H9 (cell line): ENCODE measurements around the gene NFE2. TPM values are rescaled to one million over a fixed set of nuclear protein-coding genes. Genes with fewer than 3 reads are reported as not detected.

Source experiments
- DNase-seq: peaks from one replicate; pipeline ENCODE4 v3.0.0-alpha.2; 2017
- H2AFZ ChIP-seq: one replicate; pipeline ENCODE4 v1.6.1; 2013; ENCODE audit warnings: mild to moderate bottlenecking, low read length, control low read depth, moderate library complexity
- H2AK5ac ChIP-seq: 2 replicates; pipeline ENCODE4 v1.6.1; 2013; ENCODE audit warnings: low read length, control low read depth, mixed read lengths; ENCODE audit not compliant: insufficient read length
- H2BK120ac ChIP-seq: one replicate; pipeline ENCODE4 v1.6.1; 2013; ENCODE audit warnings: low read depth, mild to moderate bottlenecking, low read length, control low read depth, inconsistent platforms; ENCODE audit not compliant: poor library complexity, severe bottlenecking
- H2BK12ac ChIP-seq: 2 replicates; pipeline ENCODE4 v1.6.1; 2013; ENCODE audit warnings: low read length, control low read depth, mixed read lengths, low read depth; ENCODE audit not compliant: insufficient read length
- H2BK15ac ChIP-seq: 2 replicates; pipeline ENCODE4 v1.6.1; 2013; ENCODE audit warnings: low read depth, low read length, control low read depth
- H2BK20ac ChIP-seq: one replicate; pipeline ENCODE4 v1.6.1; 2013; ENCODE audit warnings: low read depth, mild to moderate bottlenecking, low read length, control low read depth, inconsistent platforms; ENCODE audit not compliant: poor library complexity, severe bottlenecking
- H2BK5ac ChIP-seq: 2 replicates; pipeline ENCODE4 v1.6.1; 2013; ENCODE audit warnings: low read length, control low read depth, mixed read lengths; ENCODE audit not compliant: insufficient read length
- H3K14ac ChIP-seq: 2 replicates; pipeline ENCODE4 v1.6.1; 2013; ENCODE audit warnings: low read length, control low read depth; ENCODE audit not compliant: insufficient read depth
- H3K18ac ChIP-seq: 2 replicates; pipeline ENCODE4 v1.6.1; 2013; ENCODE audit warnings: low read depth, mild to moderate bottlenecking, mixed read lengths, low read length, control low read depth; ENCODE audit not compliant: insufficient read length
- H3K23ac ChIP-seq: 2 replicates; pipeline ENCODE4 v1.6.1; 2013; ENCODE audit warnings: low read length, control low read depth, mixed read lengths, low read depth; ENCODE audit not compliant: insufficient read length
- H3K23me2 ChIP-seq: 2 replicates; pipeline ENCODE4 v1.6.1; 2013; ENCODE audit warnings: low read depth, mild to moderate bottlenecking, mixed read lengths, low read length, control low read depth; ENCODE audit not compliant: insufficient read length, poor library complexity, severe bottlenecking
- H3K27ac ChIP-seq: 2 replicates; pipeline ENCODE4 v1.5.1; 2013; ENCODE audit warnings: low read length, control low read depth, mixed read lengths, low read depth; ENCODE audit not compliant: insufficient read length
- H3K27me3 ChIP-seq: 2 replicates; pipeline ENCODE4 v1.6.1; 2013; ENCODE audit warnings: low read length, control low read depth, inconsistent platforms; ENCODE audit not compliant: insufficient read depth
- H3K4ac ChIP-seq: 2 replicates; pipeline ENCODE4 v1.6.1; 2013; ENCODE audit warnings: low read depth, mild to moderate bottlenecking, control low read depth, inconsistent platforms, low read length, moderate library complexity
- H3K4me1 ChIP-seq: 2 replicates; pipeline ENCODE4 v1.6.1; 2013; ENCODE audit warnings: low read length, control low read depth, inconsistent platforms; ENCODE audit not compliant: insufficient read depth
- H3K4me2 ChIP-seq: 2 replicates; pipeline ENCODE4 v1.6.1; 2013; ENCODE audit warnings: low read length, control low read depth, mixed read lengths; ENCODE audit not compliant: insufficient read length, insufficient read depth
- H3K56ac ChIP-seq: 2 replicates; pipeline ENCODE4 v1.6.1; 2013; ENCODE audit warnings: low read depth, mild to moderate bottlenecking, mixed read lengths, low read length, control low read depth; ENCODE audit not compliant: insufficient read length
- H3K79me1 ChIP-seq: 2 replicates; pipeline ENCODE4 v1.6.1; 2013; ENCODE audit warnings: low read depth, mild to moderate bottlenecking, moderate library complexity, low read length, control low read depth, inconsistent platforms; ENCODE audit not compliant: insufficient read depth, poor library complexity, severe bottlenecking
- H3K79me2 ChIP-seq: 2 replicates; pipeline ENCODE4 v1.6.1; 2013; ENCODE audit warnings: low read length, control low read depth, inconsistent platforms; ENCODE audit not compliant: insufficient read depth
- H3K9ac ChIP-seq: 2 replicates; pipeline ENCODE4 v1.6.1; 2013; ENCODE audit warnings: low read length, control low read depth, mixed read lengths; ENCODE audit not compliant: insufficient read length; ENCODE audit errors: extremely low read depth
- H3K9me3 ChIP-seq: one replicate; pipeline ENCODE4 v1.6.1; 2013; ENCODE audit warnings: low read depth, low read length, inconsistent platforms; ENCODE audit not compliant: control insufficient read depth
- H3T11ph ChIP-seq: one replicate; pipeline ENCODE4 v1.6.1; 2013; ENCODE audit warnings: mild to moderate bottlenecking, low read length, control low read depth, inconsistent platforms
- H4K20me1 ChIP-seq: one replicate; pipeline ENCODE4 v1.6.1; 2013; ENCODE audit not compliant: control insufficient read depth, insufficient read length, insufficient read depth
- H4K5ac ChIP-seq: 2 replicates; pipeline ENCODE4 v1.6.1; 2013; ENCODE audit warnings: low read depth, mild to moderate bottlenecking, mixed read lengths, low read length, control low read depth; ENCODE audit not compliant: insufficient read length
- H4K8ac ChIP-seq: replicated peaks from 2 replicates; pipeline ENCODE4 v1.6.1; 2013; ENCODE audit warnings: low read length, control low read depth, mixed read lengths, low read depth; ENCODE audit not compliant: insufficient read length
- H4K91ac ChIP-seq: 2 replicates; pipeline ENCODE4 v1.6.1; 2013; ENCODE audit warnings: low read depth, mild to moderate bottlenecking, moderate library complexity, mixed read lengths, low read length, control low read depth; ENCODE audit not compliant: insufficient read length
- H3K27ac Mint-ChIP-seq, 3 experiments: 2 replicates in 2 of 3; 3 replicates in 1 of 3; pipeline ENCODE4 v1.8.0; 2020 to 2021; ENCODE audit warnings: mixed read lengths in 3 of 3, mild to moderate bottlenecking in 1 of 3, moderate library complexity in 1 of 3
- H3K27me3 Mint-ChIP-seq: 2 replicates; pipeline ENCODE4 v1.8.0; 2021; ENCODE audit warnings: low read depth, mild to moderate bottlenecking, moderate library complexity, mixed read lengths
- H3K36me3 Mint-ChIP-seq, 3 experiments: 2 replicates in 2 of 3; 3 replicates in 1 of 3; pipeline ENCODE4 v1.8.0; 2020 to 2021; ENCODE audit warnings: low read depth in 3 of 3, mixed read lengths in 3 of 3; ENCODE audit not compliant: insufficient read depth in 1 of 3
- H3K4me1 Mint-ChIP-seq, 2 experiments: 2 replicates each; pipeline ENCODE4 v1.8.0; 2020; ENCODE audit warnings: mixed read lengths in 2 of 2
- H3K4me3 Mint-ChIP-seq, 2 experiments: 2 replicates in 1 of 2; 3 replicates in 1 of 2; pipeline ENCODE4 v1.8.0; 2020 to 2021; ENCODE audit warnings: mild to moderate bottlenecking in 2 of 2, mixed read lengths in 2 of 2, moderate library complexity in 1 of 2
- H3K9me3 Mint-ChIP-seq, 2 experiments: 2 replicates in 1 of 2; 3 replicates in 1 of 2; pipeline ENCODE4 v1.8.0; 2020; ENCODE audit warnings: mild to moderate bottlenecking in 2 of 2, mixed read lengths in 2 of 2, moderate library complexity in 1 of 2
- WGBS: extraction: QIAGEN DNeasy Blood & Tissue Kit; methylation state at CpG from one replicate; pipeline ENCODE4 v1.1.7; 2013; ENCODE audit warnings: missing lambda C conversion rate, low lambda C conversion rate, mixed read lengths; ENCODE audit not compliant: insufficient read length; ENCODE audit errors: extremely low coverage; 5-methylcytosine and 5-hydroxymethylcytosine counted together
- total RNA-seq: library from RNA; stranded (reverse); gene quantifications from 2 replicates; pipeline ENCODE4 v1.2.1, GENCODE V29; 2021
- TF ChIP-seq, protein P1 (sequence below): fragments of 200-600 bp; sonication (generic); conservative IDR thresholded peaks from 3 replicates; pipeline ENCODE4 v1.8.0; 2021; ENCODE audit warnings: antibody characterized with exemption, mild to moderate bottlenecking

Gene NFE2
- total RNA-seq, 1 experiment from 2014 or later, result 1.2 TPM

DNA sequence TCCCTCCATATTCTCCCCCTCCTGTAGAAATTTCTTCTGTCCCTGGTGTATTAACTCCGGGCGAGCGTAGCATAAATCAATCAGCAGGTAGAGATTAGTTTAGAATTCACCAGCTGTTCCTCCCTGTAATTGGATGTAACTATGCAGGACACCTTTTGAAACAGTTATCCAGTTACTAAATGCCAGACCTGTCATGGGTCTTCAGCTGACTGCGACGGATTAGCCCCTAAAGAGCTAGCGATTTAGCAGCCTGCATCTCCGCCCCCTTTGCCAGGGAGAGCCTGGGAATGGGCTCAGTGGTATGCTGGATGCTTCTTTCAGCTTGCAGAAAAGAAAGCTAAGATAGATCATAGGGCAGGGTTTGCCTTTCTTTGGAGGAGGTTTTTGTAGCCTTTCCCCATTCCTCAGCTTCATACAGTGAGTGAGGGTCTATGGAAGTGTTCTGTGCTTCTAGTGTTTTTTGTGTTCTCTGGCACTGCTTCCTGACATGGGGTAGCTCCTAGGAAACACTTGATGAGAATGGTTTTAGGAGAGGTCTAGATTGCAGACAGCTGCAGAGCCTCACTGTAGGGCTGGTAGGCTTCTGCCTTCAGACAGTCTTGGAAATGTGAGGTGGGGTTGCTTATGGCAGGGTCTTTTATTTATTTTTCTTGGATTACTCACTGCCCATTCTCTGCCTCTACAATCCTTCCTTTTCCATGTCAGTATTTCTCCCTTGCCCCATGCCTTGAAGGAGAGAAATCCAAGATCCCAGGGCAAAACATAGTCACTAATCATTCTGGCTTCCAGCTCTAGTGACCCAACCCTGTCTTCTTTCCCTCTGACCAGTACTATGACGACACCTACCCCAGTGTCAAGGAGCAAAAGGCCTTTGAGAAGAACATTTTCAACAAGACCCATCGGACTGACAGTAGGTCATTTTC lies 40.8 kb upstream of the NFE2 start:
- no peak overlapping the region for H4K8ac ChIP-seq
- H3K14ac ChIP-seq, result no peak overlapping the region
- H2AFZ ChIP-seq, result no peak overlapping the region
- H3K56ac ChIP-seq, result no peak overlapping the region
- no peaks in the 10 kb centered on the region for H3K4me1 ChIP-seq
- H3T11ph ChIP-seq, result no peak overlapping the region
- H2BK12ac ChIP-seq, result no peak overlapping the region
- no peak for DNase-seq
- H3K27me3 Mint-ChIP-seq, result no peaks in the 10 kb centered on the region
- H4K20me1 ChIP-seq, result no peaks in the 10 kb centered on the region
- H3K27ac ChIP-seq, result no peak overlapping the region
- no peaks in the 10 kb centered on the region for H3K79me1 ChIP-seq
- H3K4me3 Mint-ChIP-seq, result no peak overlapping the region
- H3K23ac ChIP-seq, result no peak overlapping the region
- H2AK5ac ChIP-seq, result no peak overlapping the region
- H4K5ac ChIP-seq, result no peak overlapping the region
- no peak overlapping the region for H3K18ac ChIP-seq
- H3K36me3 Mint-ChIP-seq, result peaks cover 25 to 53% (median 39%) of the 10 kb centered on the region in 3 experiments; a peak in 6 of 7 replicates
- no peak overlapping the region for H2BK5ac ChIP-seq
- no CpG with 5 or more reads among the region's 9 CpGs for WGBS
- no peak overlapping the region; a peak in 1 of 7 replicates for H3K27ac Mint-ChIP-seq
- H3K4me1 Mint-ChIP-seq, result peaks cover 2 to 3% of the 10 kb centered on the region in 2 experiments; a peak in 2 of 4 replicates
- H2BK15ac ChIP-seq, result no peak overlapping the region
- TF ChIP-seq, protein P1, sequence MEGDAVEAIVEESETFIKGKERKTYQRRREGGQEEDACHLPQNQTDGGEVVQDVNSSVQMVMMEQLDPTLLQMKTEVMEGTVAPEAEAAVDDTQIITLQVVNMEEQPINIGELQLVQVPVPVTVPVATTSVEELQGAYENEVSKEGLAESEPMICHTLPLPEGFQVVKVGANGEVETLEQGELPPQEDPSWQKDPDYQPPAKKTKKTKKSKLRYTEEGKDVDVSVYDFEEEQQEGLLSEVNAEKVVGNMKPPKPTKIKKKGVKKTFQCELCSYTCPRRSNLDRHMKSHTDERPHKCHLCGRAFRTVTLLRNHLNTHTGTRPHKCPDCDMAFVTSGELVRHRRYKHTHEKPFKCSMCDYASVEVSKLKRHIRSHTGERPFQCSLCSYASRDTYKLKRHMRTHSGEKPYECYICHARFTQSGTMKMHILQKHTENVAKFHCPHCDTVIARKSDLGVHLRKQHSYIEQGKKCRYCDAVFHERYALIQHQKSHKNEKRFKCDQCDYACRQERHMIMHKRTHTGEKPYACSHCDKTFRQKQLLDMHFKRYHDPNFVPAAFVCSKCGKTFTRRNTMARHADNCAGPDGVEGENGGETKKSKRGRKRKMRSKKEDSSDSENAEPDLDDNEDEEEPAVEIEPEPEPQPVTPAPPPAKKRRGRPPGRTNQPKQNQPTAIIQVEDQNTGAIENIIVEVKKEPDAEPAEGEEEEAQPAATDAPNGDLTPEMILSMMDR, result no peak
- no peak overlapping the region for H3K9ac ChIP-seq
- no peaks in the 10 kb centered on the region for H3K9me3 ChIP-seq
- no peaks in the 10 kb centered on the region for H3K27me3 ChIP-seq
- no peak overlapping the region for H2BK120ac ChIP-seq
- H3K4me2 ChIP-seq, result no peak overlapping the region
- no peak overlapping the region for H4K91ac ChIP-seq
- no peaks in the 10 kb centered on the region for H3K79me2 ChIP-seq
- no peaks in the 10 kb centered on the region for H3K23me2 ChIP-seq
- H3K9me3 Mint-ChIP-seq, result no peaks in the 10 kb centered on the region
- no peak overlapping the region for H3K4ac ChIP-seq
- no peak overlapping the region for H2BK20ac ChIP-seq
